ENCODE measurements around the gene PRKRA. TPM values are rescaled to one million over a fixed set of nuclear protein-coding genes. Genes with fewer than 3 reads are reported as not detected.

PRKRA gene
- total and polyA plus RNA-seq, 2 of the 8 experiments (the other 6 are each of a cell fraction or from before 2014, with no cell fraction given): 25.4 to 60.4 TPM

DNA sequence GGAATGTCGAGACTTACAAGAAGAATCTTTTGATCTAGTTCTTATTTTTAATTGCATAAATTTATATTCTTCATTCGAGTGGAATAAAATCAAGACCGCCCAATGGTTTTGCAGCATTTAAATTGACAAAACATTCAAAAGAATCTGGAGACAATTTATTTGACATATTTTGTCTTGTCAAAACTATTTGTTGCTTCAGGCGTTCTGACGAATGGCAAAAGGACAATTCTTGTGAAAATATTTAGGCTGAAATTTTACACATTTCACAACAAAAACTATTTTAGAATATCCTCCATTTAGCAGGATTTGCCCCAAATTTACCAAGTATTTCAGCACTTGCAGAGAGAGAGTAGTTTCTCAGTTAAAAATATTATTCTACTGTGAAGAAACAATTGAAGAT is 41.7 kb downstream of the PRKRA start:
- H3K9ac ChIP-seq (replicated peaks in 1 of 4; ENCODE audit: extremely low read depth in 1 of 4, low read depth in 3 of 4, low read length in 3 of 4): no peak overlapping the region
- TF ChIP-seq CREB1 (IDR thresholded peaks at IDR 0.05) (no peak), SRF (IDR thresholded peaks at IDR 0.05; ENCODE audit: low read depth, low read length) (no peak), PHF8 (conservative IDR thresholded peaks at IDR 0.05; ENCODE audit: low read depth, low read length) (no peak), POLR2A (IDR thresholded peaks at IDR 0.05; ENCODE audit: control extremely low read depth in 1 of 2, low read depth in 2 of 2, low read length in 2 of 2) (no peak), JUND (IDR thresholded peaks at IDR 0.05; ENCODE audit: low read length) (no peak), KDM4A (IDR thresholded peaks at IDR 0.05; ENCODE audit: low read depth, low read length, severe bottlenecking) (no peak), NANOG (IDR thresholded peaks at IDR 0.05; ENCODE audit: insufficient read depth, low read depth, low read length, poor library complexity, severe bottlenecking) (no peak), POLR2AphosphoS5 (IDR thresholded peaks at IDR 0.05; ENCODE audit: low read depth, low read length) (no peak), USF2 (IDR thresholded peaks at IDR 0.05; ENCODE audit: low read length) (no peak)
- TF ChIP-seq, protein P1, sequence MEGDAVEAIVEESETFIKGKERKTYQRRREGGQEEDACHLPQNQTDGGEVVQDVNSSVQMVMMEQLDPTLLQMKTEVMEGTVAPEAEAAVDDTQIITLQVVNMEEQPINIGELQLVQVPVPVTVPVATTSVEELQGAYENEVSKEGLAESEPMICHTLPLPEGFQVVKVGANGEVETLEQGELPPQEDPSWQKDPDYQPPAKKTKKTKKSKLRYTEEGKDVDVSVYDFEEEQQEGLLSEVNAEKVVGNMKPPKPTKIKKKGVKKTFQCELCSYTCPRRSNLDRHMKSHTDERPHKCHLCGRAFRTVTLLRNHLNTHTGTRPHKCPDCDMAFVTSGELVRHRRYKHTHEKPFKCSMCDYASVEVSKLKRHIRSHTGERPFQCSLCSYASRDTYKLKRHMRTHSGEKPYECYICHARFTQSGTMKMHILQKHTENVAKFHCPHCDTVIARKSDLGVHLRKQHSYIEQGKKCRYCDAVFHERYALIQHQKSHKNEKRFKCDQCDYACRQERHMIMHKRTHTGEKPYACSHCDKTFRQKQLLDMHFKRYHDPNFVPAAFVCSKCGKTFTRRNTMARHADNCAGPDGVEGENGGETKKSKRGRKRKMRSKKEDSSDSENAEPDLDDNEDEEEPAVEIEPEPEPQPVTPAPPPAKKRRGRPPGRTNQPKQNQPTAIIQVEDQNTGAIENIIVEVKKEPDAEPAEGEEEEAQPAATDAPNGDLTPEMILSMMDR (IDR thresholded peaks at IDR 0.05; ENCODE audit: control extremely low read depth in 1 of 3, insufficient read depth in 1 of 3, low read depth in 1 of 3, low read length in 3 of 3): no peak
- TF ChIP-seq, protein P2, sequence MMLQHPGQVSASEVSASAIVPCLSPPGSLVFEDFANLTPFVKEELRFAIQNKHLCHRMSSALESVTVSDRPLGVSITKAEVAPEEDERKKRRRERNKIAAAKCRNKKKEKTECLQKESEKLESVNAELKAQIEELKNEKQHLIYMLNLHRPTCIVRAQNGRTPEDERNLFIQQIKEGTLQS (IDR thresholded peaks at IDR 0.05; ENCODE audit: insufficient read depth, low read depth, low read length): no peak

More for the DNA sequence above, 41.7 kb downstream of the PRKRA start:
- Histone ChIP-seq H3K27me3 (replicated peaks in 1 of 4; ENCODE audit: control insufficient read depth in 3 of 4, extremely low read depth in 1 of 4, insufficient read depth in 3 of 4, low read length in 3 of 4) (no peaks in the 10 kb centered on the region), H3K79me2 (ENCODE audit: control insufficient read depth in 1 of 2, insufficient read depth in 2 of 2, low read length in 2 of 2) (no peaks in the 10 kb centered on the region), H4K8ac (ENCODE audit: extremely low read depth, insufficient read depth, low read length) (no peak overlapping the region), H3K4ac (replicated peaks; ENCODE audit: insufficient read length, low read depth, low read length) (no peak overlapping the region), H3K23me2 (ENCODE audit: low read depth, low read length) (no peaks in the 10 kb centered on the region; the same call in 1 of the 2 replicates), H4K91ac (replicated peaks; ENCODE audit: insufficient read length, low read length) (no peak overlapping the region), H2BK12ac (ENCODE audit: low read depth, low read length) (no peak overlapping the region), H3K9me3 (ENCODE audit: insufficient read depth in 2 of 2, low read depth in 1 of 2, low read length in 1 of 2) (no peaks in the 10 kb centered on the region), H3K4me3 (ENCODE audit: extremely low read depth in 1 of 4, insufficient read depth in 2 of 4, low read depth in 3 of 4, low read length in 4 of 4) (no peak overlapping the region), H2BK15ac (ENCODE audit: low read length) (no peak overlapping the region), H3K79me1 (ENCODE audit: low read depth, low read length) (no peaks in the 10 kb centered on the region), H3K56ac (replicated peaks; ENCODE audit: insufficient read length, low read depth, low read length) (no peak overlapping the region), H3K4me1 (replicated peaks in 1 of 4; ENCODE audit: control insufficient read depth in 3 of 4, insufficient read depth in 4 of 4, low read length in 3 of 4) (no peaks in the 10 kb centered on the region), H2BK20ac (ENCODE audit: low read length) (no peak overlapping the region), H4K5ac (ENCODE audit: insufficient read length, low read depth, low read length) (no peak overlapping the region), H2AFZ (ENCODE audit: low read length) (no peak overlapping the region), H3K18ac (ENCODE audit: extremely low read depth, low read length) (no peak overlapping the region), H2AK5ac (ENCODE audit: low read depth, low read length) (no peak overlapping the region), H3K14ac (ENCODE audit: insufficient read length) (no peak overlapping the region), H2BK5ac (ENCODE audit: low read depth, low read length) (no peak overlapping the region), H3K27ac (ENCODE audit: low read depth, low read length) (no peak overlapping the region), H2BK120ac (replicated peaks; ENCODE audit: low read depth, low read length) (no peak overlapping the region), H4K20me1 (replicated peaks in 1 of 2; ENCODE audit: control insufficient read depth in 1 of 2, insufficient read depth in 2 of 2, low read length in 2 of 2) (no peaks in the 10 kb centered on the region), H3K36me3 (ENCODE audit: control insufficient read depth in 2 of 4, insufficient read depth in 4 of 4, low read length in 3 of 4) (no peaks in the 10 kb centered on the region), H3K23ac (ENCODE audit: insufficient read length) (no peak overlapping the region), H3K4me2 (ENCODE audit: insufficient read depth in 1 of 2, low read depth in 2 of 2, low read length in 2 of 2) (no peak overlapping the region)
- FAIRE-seq (no peak), DNase-seq (ENCODE audit: low read depth in 1 of 2, low spot score in 2 of 2) (no peak)
- ChIA-PET CTCF (ENCODE audit: partially characterized antibody) (interaction anchor here (1.2 kb wide), 1 partner anchor 12 kb away, joined by 4 read pairs; no protein-coding TSS in a partner anchor), POLR2A (ENCODE audit: partially characterized antibody) (no interaction called here)
- 85% methylated on average over 5 of the region's 5 CpGs; no CpG with 5 or more reads in 1 of the 2 experiments for WGBS, 2 experiments (ENCODE audit: extremely low coverage in 1 of 2, insufficient coverage in 1 of 2, insufficient read length in 1 of 2, insufficient replicate concordance in 2 of 2, low coverage in 1 of 2, low lambda C conversion rate in 2 of 2, missing lambda C conversion rate in 1 of 2)

Measured in H1 (cell line).